H1 (cell line): ENCODE results near the gene ZMYM4. TPM values are rescaled to one million over a fixed set of nuclear protein-coding genes. Genes with fewer than 3 reads are reported as not detected.

ENCODE experiments used
- ASH2L ChIP-seq: fragments of 200-600, 300-600 bp; sonication (generic); IDR thresholded peaks from one replicate; pipeline ENCODE4 v1.7.1; 2017; ENCODE audit warnings: low read length
- CHD7 ChIP-seq: fragments of 300-600 bp; sonication (generic); IDR thresholded peaks from 2 replicates; pipeline ENCODE4 v1.7.1; 2012; ENCODE audit warnings: low read length, moderate library complexity, mild to moderate bottlenecking, inconsistent platforms; ENCODE audit not compliant: insufficient replicate concordance
- NANOG ChIP-seq: IDR thresholded peaks from 2 replicates; pipeline ENCODE4 v1.6.1; 2011; ENCODE audit warnings: low read length, low read depth, mild to moderate bottlenecking, inconsistent platforms; ENCODE audit not compliant: insufficient read depth, poor library complexity, severe bottlenecking
- SIX5 ChIP-seq: IDR thresholded peaks from 2 replicates; pipeline ENCODE4 v1.6.1; 2011; ENCODE audit warnings: mild to moderate bottlenecking, low read depth, low read length
- polyA plus RNA-seq, 7 experiments: library from polyadenylated mRNA; depleted of rRNA in 3 of 7; stranded (reverse) in 5 of 7; unstranded in 2 of 7; fragments of >200 nt in 5 of 7; fragments of 200-250 nt in 2 of 7; gene quantifications; 1 replicate in 5 of 7; 2 replicates in 1 of 7; 4 replicates in 1 of 7; pipeline versions ENCODE4 v1.2.1 to v1.2.3, GENCODE V29; 2011 to 2013; ENCODE audit warnings: missing spikeins in 2 of 7, mixed read lengths in 2 of 7
- total RNA-seq: library from RNA; stranded (reverse); fragmentation: NEBNext Ultra II Directional; extraction: Animal tissue kit (Norgen Biotek cat#: 25700); gene quantifications from 2 replicates; pipeline ENCODE4 v1.2.1, GENCODE V29; 2021
- TF ChIP-seq, protein P1 (sequence below): IDR thresholded peaks from 2 replicates; pipeline ENCODE4 v1.6.1; 2012; ENCODE audit warnings: low read length, inconsistent platforms

ZMYM4 gene
- total and polyA plus RNA-seq, 2 of the 8 experiments (the other 6 are each of a cell fraction or from before 2014, with no cell fraction given): 16.7 to 81.3 TPM

GRCh38 chr1:35379317-35380000, 111.0 kb downstream of the ZMYM4 start (continued):
- no peak for TF ChIP-seq NANOG
- TF ChIP-seq CHD7: no peak
- no peak for TF ChIP-seq SIX5
- TF ChIP-seq, protein P1, sequence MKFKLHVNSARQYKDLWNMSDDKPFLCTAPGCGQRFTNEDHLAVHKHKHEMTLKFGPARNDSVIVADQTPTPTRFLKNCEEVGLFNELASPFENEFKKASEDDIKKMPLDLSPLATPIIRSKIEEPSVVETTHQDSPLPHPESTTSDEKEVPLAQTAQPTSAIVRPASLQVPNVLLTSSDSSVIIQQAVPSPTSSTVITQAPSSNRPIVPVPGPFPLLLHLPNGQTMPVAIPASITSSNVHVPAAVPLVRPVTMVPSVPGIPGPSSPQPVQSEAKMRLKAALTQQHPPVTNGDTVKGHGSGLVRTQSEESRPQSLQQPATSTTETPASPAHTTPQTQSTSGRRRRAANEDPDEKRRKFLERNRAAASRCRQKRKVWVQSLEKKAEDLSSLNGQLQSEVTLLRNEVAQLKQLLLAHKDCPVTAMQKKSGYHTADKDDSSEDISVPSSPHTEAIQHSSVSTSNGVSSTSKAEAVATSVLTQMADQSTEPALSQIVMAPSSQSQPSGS: no peak
- TF ChIP-seq ASH2L: no peak
- TF ChIP-seq, all 59 proteins: peak for 0
